Sigmoid colon (tissue), 7 donors: ENCODE measurements around the gene KIAA0232. TPM values are rescaled to one million over a fixed set of nuclear protein-coding genes. Genes with fewer than 3 reads are reported as not detected.

Experiments used
- DNase-seq: peaks from one replicate; pipeline ENCODE4 v3.0.0-alpha.2; 2019
- H3K27ac ChIP-seq, 4 donors: fragments of 200-600 bp; sonication (generic); one replicate each; pipeline ENCODE4 v1.5.1; 2016 to 2019; ENCODE audit warnings: mild to moderate bottlenecking in 1 of 4
- H3K27me3 ChIP-seq, 3 donors: fragments of 200-600 bp; sonication (generic); one replicate each; pipeline ENCODE4 v1.5.1; 2019; ENCODE audit warnings: mild to moderate bottlenecking in 1 of 3
- H3K36me3 ChIP-seq, 4 donors: fragments of 200-600 bp; sonication (generic); one replicate each; pipeline ENCODE4 v1.5.1; 2016 to 2019
- H3K4me1 ChIP-seq, 4 donors: fragments of 200-600 bp; sonication (generic); one replicate each; pipeline ENCODE4 v1.5.1; 2017 to 2019
- H3K4me3 ChIP-seq, 4 donors: fragments of 200-600 bp; sonication (generic); one replicate each; pipeline ENCODE4 v1.5.1; 2017 to 2019; ENCODE audit warnings: mild to moderate bottlenecking in 2 of 4, moderate library complexity in 1 of 4
- H3K9me3 ChIP-seq, 4 donors: fragments of 200-600 bp in 3 of 4; sonication (generic) in 3 of 4; one replicate each; pipeline versions ENCODE4 v1.5.1 to v1.6.1; 2013 to 2019
- CTCF ChIP-seq, 4 experiments: fragments of 450-650 bp in 3 of 4; fragments of 200-600 bp in 1 of 4; IDR thresholded peaks; one replicate each; pipeline ENCODE4 v1.5.1; 2016 to 2019; ENCODE audit warnings: antibody characterized with exemption in 4 of 4, mild to moderate bottlenecking in 3 of 4, moderate library complexity in 2 of 4
- EP300 ChIP-seq, 4 donors: sonication (generic); formaldehyde crosslinking; IDR thresholded peaks; one replicate each; pipeline ENCODE4 v1.6.1; 2017; ENCODE audit warnings: antibody characterized with exemption in 4 of 4
- POLR2A ChIP-seq, 2 donors: fragments of 450-650 bp; IDR thresholded peaks; one replicate each; pipeline ENCODE4 v1.6.1; 2016; ENCODE audit warnings: antibody characterized with exemption in 2 of 2, mild to moderate bottlenecking in 2 of 2, moderate library complexity in 2 of 2
- POLR2AphosphoS5 ChIP-seq, 4 donors: sonication (generic); formaldehyde crosslinking; IDR thresholded peaks; one replicate each; pipeline ENCODE4 v1.6.1; 2017; ENCODE audit warnings: antibody characterized with exemption in 4 of 4
- WGBS, 2 donors: extraction: QIAGEN DNeasy Blood & Tissue Kit; methylation state at CpG; one replicate each; pipeline ENCODE4 v1.1.7; 2013; 5-methylcytosine and 5-hydroxymethylcytosine counted together
- intact Hi-C: fragments of 100-400 bp; cut with DNase I; formaldehyde crosslinking; loops from one replicate; pipeline ENCODE4 v1.15.1; 2023
- polyA plus RNA-seq, 3 donors: library from polyadenylated mRNA; stranded (reverse); fragments of 200-250 nt; gene quantifications; one replicate each; pipeline ENCODE4 v1.2.3, GENCODE V29; 2013
- total RNA-seq, 4 donors: library from RNA; depleted of rRNA; stranded (reverse); fragments of >200 nt; gene quantifications; one replicate each; pipeline ENCODE4 v1.1.0, GENCODE V29; 2016
- donor health status: healthy with polysubstance abuse.
- donor health status: Bipolar disorder and iron deficiency.
- donor health status: healthy.

Gene KIAA0232
- total and polyA plus RNA-seq, 7 donors: 7.8 to 67.9 (median 23.8) TPM

- Histone ChIP-seq H3K4me3 (no peak overlapping the region), H3K27me3 (no peaks in the 10 kb centered on the region), H3K4me1 (peaks cover 0 to 33% (median 14%) of the 10 kb centered on the region in 4 donors), H3K9me3 (no peaks in the 10 kb centered on the region), H3K36me3 (peaks cover 0 to 12% (median 2%) of the 10 kb centered on the region in 4 donors), H3K27ac (peak overlapping the region in 3 of 4 donors; percentile 29 to 46 (median 45))
- DNase-seq: no peak
- WGBS, 2 donors: 88 to 91% methylated on average over 4 of the region's 4 CpGs
- intact Hi-C loops: no loop called here
- TF ChIP-seq CTCF (IDR thresholded peaks at IDR 0.05): no peak
- TF ChIP-seq POLR2A (IDR thresholded peaks at IDR 0.05): no peak
- TF ChIP-seq EP300 (IDR thresholded peaks at IDR 0.05): no peak
- no peak for TF ChIP-seq POLR2AphosphoS5 (IDR thresholded peaks at IDR 0.05)
Observed at GRCh38 chr4:6839579-6839978, 57.1 kb downstream of the KIAA0232 start.

DNA sequence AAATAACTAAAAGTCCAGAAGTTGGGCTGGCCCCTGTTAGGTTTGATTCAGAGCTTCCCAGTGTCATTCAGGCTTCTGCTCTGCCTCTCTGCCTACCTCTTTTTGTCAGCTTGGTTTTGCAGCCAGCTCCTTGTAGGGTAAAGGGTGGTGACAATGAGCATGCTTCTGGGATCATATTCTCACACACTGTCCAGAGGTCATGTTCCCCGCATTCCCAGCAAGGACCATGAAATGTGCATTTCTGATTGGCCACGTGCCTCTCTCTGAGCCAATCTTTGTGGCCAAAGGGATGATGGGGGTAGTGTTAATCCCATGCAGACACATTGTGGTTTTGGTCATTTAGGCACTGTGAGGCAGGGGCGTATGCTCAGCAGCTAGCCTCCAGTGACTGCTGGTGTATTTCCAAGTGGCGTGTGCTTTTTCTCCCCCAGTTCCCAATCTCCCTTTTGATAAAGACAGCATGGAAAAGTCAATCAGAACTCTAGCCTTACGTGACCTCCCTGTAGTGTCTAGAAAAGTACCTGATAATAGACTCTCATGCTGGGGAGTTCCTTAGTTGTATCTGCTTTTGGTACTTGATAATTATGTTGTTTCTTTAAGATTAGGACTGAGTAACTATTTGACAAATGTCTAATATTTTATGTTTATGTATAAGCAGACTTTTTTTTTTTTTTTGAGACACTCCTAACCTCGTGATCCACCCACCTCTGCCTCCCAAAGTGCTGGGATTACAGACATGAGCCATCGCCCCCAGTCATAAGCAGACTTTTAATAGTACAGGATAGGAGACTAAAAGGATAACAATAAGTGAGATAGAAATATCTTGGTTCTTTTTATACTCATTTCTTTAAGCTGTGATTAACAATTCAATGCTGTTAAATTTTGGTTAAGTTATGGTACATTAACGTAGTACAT, 57.8 kb downstream of the KIAA0232 start:
- Histone ChIP-seq H3K36me3 (peaks cover 0 to 20% (median 5%) of the 10 kb centered on the region in 4 donors), H3K4me1 (peaks cover 0 to 33% (median 14%) of the 10 kb centered on the region in 4 donors), H3K27me3 (no peaks in the 10 kb centered on the region), H3K9me3 (no peaks in the 10 kb centered on the region), H3K27ac (peak overlapping the region; percentile 27 to 46 (median 37)), H3K4me3 (no peak overlapping the region)
- no peak for DNase-seq
- TF ChIP-seq EP300 (IDR thresholded peaks at IDR 0.05): no peak
- TF ChIP-seq CTCF (IDR thresholded peaks at IDR 0.05): no peak
- no peak for TF ChIP-seq POLR2AphosphoS5 (IDR thresholded peaks at IDR 0.05)
- TF ChIP-seq POLR2A (IDR thresholded peaks at IDR 0.05): no peak
- intact Hi-C loops: no loop called here
- 71 to 78% methylated on average over 8 of the region's 8 CpGs for WGBS, 2 donors

DNA sequence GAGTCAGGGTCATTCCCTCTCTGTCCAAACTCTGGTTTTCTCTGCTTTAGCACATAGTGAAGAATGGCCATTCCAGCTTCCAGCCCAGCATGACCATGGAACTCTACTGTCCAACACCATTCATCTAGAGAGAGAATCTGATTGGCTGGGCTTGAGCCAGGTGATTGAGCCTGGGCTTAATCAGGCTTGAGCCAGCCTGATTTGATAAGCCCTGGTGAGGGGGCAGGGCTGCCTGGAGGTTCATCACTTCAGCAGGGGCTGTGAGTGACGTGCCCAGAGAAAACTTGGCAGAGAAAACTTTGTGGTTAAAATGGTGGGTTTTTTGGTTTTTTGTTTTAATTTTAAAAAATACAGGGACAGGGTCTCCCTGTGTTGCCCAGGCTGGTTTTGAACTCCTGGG, 62.5 kb downstream of the KIAA0232 start:
- no peak overlapping the region for H3K4me3 ChIP-seq
- TF ChIP-seq EP300 (IDR thresholded peaks at IDR 0.05): no peak
- no peak for TF ChIP-seq POLR2AphosphoS5 (IDR thresholded peaks at IDR 0.05)
- no peak for TF ChIP-seq POLR2A (IDR thresholded peaks at IDR 0.05)
- TF ChIP-seq CTCF (IDR thresholded peaks at IDR 0.05): no peak
- WGBS, 2 donors: 94 to 96% methylated on average over 1 of the region's 1 CpG
- no peak overlapping the region for H3K27ac ChIP-seq
- no peaks in the 10 kb centered on the region for H3K27me3 ChIP-seq
- no peaks in the 10 kb centered on the region for H3K9me3 ChIP-seq
- no peak for DNase-seq
- peaks cover 0 to 30% (median 6%) of the 10 kb centered on the region in 4 donors for H3K36me3 ChIP-seq
- peaks cover 0 to 43% (median 16%) of the 10 kb centered on the region in 4 donors for H3K4me1 ChIP-seq
- intact Hi-C loops: no loop called here

GRCh38 chr4:6845574-6845973, 63.0 kb downstream of the KIAA0232 start:
- DNase-seq: no peak
- Histone ChIP-seq H3K4me3 (no peak overlapping the region), H3K27me3 (no peaks in the 10 kb centered on the region), H3K4me1 (peaks cover 0 to 38% (median 12%) of the 10 kb centered on the region in 4 donors), H3K9me3 (no peaks in the 10 kb centered on the region), H3K27ac (no peak overlapping the region), H3K36me3 (peaks cover 0 to 30% (median 6%) of the 10 kb centered on the region in 4 donors)
- TF ChIP-seq POLR2A (IDR thresholded peaks at IDR 0.05): no peak
- no peak for TF ChIP-seq POLR2AphosphoS5 (IDR thresholded peaks at IDR 0.05)
- no peak for TF ChIP-seq CTCF (IDR thresholded peaks at IDR 0.05)
- TF ChIP-seq EP300 (IDR thresholded peaks at IDR 0.05): no peak
- intact Hi-C loops: no loop called here
- WGBS, 2 donors: 96 to 97% methylated on average over 6 of the region's 6 CpGs
